Prostate gland (tissue), 2 donors: ENCODE measurements around the gene KCTD17.

ENCODE experiments used
- CTCF ChIP-seq, 4 experiments: fragments of 200-600 bp in 2 of 4; fragments of 450-650 bp in 2 of 4; sonication (generic) in 2 of 4; IDR thresholded peaks; 1 replicate in 3 of 4; 2 replicates in 1 of 4; pipeline ENCODE4 v1.5.1; 2016 to 2019; ENCODE audit warnings: antibody characterized with exemption in 4 of 4, mild to moderate bottlenecking in 2 of 4, moderate library complexity in 2 of 4
- POLR2A ChIP-seq: fragments of 450-650 bp; IDR thresholded peaks from one replicate; pipeline ENCODE4 v1.6.1; 2016; ENCODE audit warnings: antibody characterized with exemption, mild to moderate bottlenecking
- POLR2AphosphoS5 ChIP-seq: sonication (generic); formaldehyde crosslinking; IDR thresholded peaks from one replicate; pipeline ENCODE4 v1.6.1; 2017; ENCODE audit warnings: antibody characterized with exemption

- no peak for TF ChIP-seq CTCF (IDR thresholded peaks at IDR 0.05)
- no peak for TF ChIP-seq POLR2A
- no peak for TF ChIP-seq POLR2AphosphoS5
Measured at GRCh38 chr22:37007651-37008050, 43.9 kb upstream of the KCTD17 start.
